ENCODE measurements around the gene ALG2.

GRCh38 chr9:99189186-99189585, 32.6 kb downstream of the ALG2 start:
- TF ChIP-seq CTCF (conservative IDR thresholded peaks at IDR 0.05; ENCODE audit: low read length) (no peak), EZH2phosphoT487 (IDR thresholded peaks at IDR 0.05; ENCODE audit: borderline replicate concordance) (no peak)

Data from Loucy (cell line).